OCI-LY7 (cell line): ENCODE results near the gene CBY3. TPM values are rescaled to one million over a fixed set of nuclear protein-coding genes. Genes with fewer than 3 reads are reported as not detected.
"Not testable (repeated sequence)": the region's sequence is repeated elsewhere in the genome, so short reads cannot be mapped to it uniquely, and the experiment has no call there.

Experiments
- BruUV-seq: library from RNA; stranded (reverse); fragments of 400-500 nt; replicated peaks from 2 replicates; lab custom pipeline; 2021; lab: Mats Ljungman, UMichigan
- CTCF ChIA-PET: fragments of 300-600 bp; sonication (Branson Sonifier 250); formaldehyde crosslinking; loops from one replicate; lab custom pipeline; 2022; ENCODE audit warnings: antibody characterized with exemption; ENCODE audit not compliant: unreplicated experiment; lab: Charles Lee
- POLR2A ChIA-PET: fragments of 300-600 bp; sonication (Branson Sonifier 250); formaldehyde crosslinking; loops from one replicate; lab custom pipeline; 2022; ENCODE audit warnings: antibody characterized with exemption; lab: Charles Lee
- DNase-seq: peaks from one replicate; pipeline ENCODE4 v3.0.0-alpha.2; 2015; ENCODE audit warnings: low spot score
- H2AFZ ChIP-seq: fragments of 200-600 bp; sonication (generic), shearing (Covaris generic); 2 replicates; pipeline ENCODE4 v1.6.1; 2014; ENCODE audit warnings: mild to moderate bottlenecking, antibody characterized with exemption, low read length, moderate library complexity
- H3K27ac ChIP-seq: fragments of 200-600 bp; sonication (generic); 2 replicates; pipeline ENCODE4 v1.5.1; 2014; ENCODE audit warnings: mixed run types, low read depth, mild to moderate bottlenecking, moderate library complexity, low read length, inconsistent platforms; ENCODE audit not compliant: poor library complexity, severe bottlenecking
- H3K36me3 ChIP-seq: fragments of 200-600 bp; sonication (generic); 2 replicates; pipeline ENCODE4 v1.6.1; 2014; ENCODE audit warnings: mild to moderate bottlenecking, antibody characterized with exemption, low read length, moderate library complexity, mixed read lengths; ENCODE audit not compliant: insufficient read depth
- H3K4me1 ChIP-seq: fragments of 200-600 bp; sonication (generic); 2 replicates; pipeline ENCODE4 v1.5.1; 2014; ENCODE audit warnings: mild to moderate bottlenecking, low read length; ENCODE audit not compliant: insufficient read depth, poor library complexity, severe bottlenecking
- H3K4me2 ChIP-seq: fragments of 200-600 bp; sonication (generic); 2 replicates; pipeline ENCODE4 v1.6.1; 2014; ENCODE audit warnings: mild to moderate bottlenecking, low read length
- H3K4me3 ChIP-seq: fragments of 200-600 bp; sonication (generic); 2 replicates; pipeline ENCODE4 v1.5.1; 2014; ENCODE audit warnings: mild to moderate bottlenecking, low read depth, low read length; ENCODE audit not compliant: poor library complexity, severe bottlenecking
- H3K79me2 ChIP-seq: fragments of 200-600 bp; sonication (generic); 2 replicates; pipeline ENCODE4 v1.6.1; 2016; ENCODE audit warnings: low read depth, mild to moderate bottlenecking, low read length, moderate library complexity, mixed read lengths; ENCODE audit not compliant: insufficient read depth
- H3K9me2 ChIP-seq: fragments of 200-600 bp; sonication (generic); 2 replicates; pipeline ENCODE4 v1.6.1; 2016; ENCODE audit warnings: mild to moderate bottlenecking, low read length, mixed read lengths; ENCODE audit not compliant: insufficient read depth
- H3K9me3 ChIP-seq: fragments of 200-600 bp; sonication (generic); 2 replicates; pipeline ENCODE4 v1.6.1; 2014; ENCODE audit warnings: mild to moderate bottlenecking, mixed run types, low read length, mixed read lengths
- H4K20me1 ChIP-seq: fragments of 200-600 bp; sonication (generic); 2 replicates; pipeline ENCODE4 v1.6.1; 2014; ENCODE audit warnings: mild to moderate bottlenecking, antibody characterized with exemption, low read length, moderate library complexity, mixed read lengths; ENCODE audit not compliant: insufficient read depth
- CTCF ChIP-seq: fragments of 200-600 bp; sonication (generic); conservative IDR thresholded peaks from 2 replicates; pipeline ENCODE4 v1.5.1; 2014; ENCODE audit warnings: mild to moderate bottlenecking, antibody characterized with exemption, low read length, moderate library complexity, mixed read lengths
- EZH2phosphoT487 ChIP-seq: fragments of 200-600 bp; sonication (generic); IDR thresholded peaks from 2 replicates; pipeline ENCODE4 v1.6.1; 2018; ENCODE audit warnings: low read depth, borderline replicate concordance, mild to moderate bottlenecking, mixed run types, antibody characterized with exemption, low read length, moderate library complexity, mixed read lengths
- intact Hi-C: fragments of 100-400 bp; cut with micrococcal nuclease; formaldehyde crosslinking; loops from one replicate; pipeline ENCODE4 v1.10.0; 2022; ENCODE audit not compliant: unreplicated experiment
- total RNA-seq, 2 experiments: library from RNA; depleted of rRNA in 1 of 2; stranded (reverse); fragments of >200 nt in 1 of 2; shearing (Covaris generic) in 1 of 2; gene quantifications; 2 replicates each; pipeline ENCODE4 v1.2.3, GENCODE V29; 2014 to 2022

CBY3 gene
- total RNA-seq, 2 experiments from 2014 or later: not detected

DNA sequence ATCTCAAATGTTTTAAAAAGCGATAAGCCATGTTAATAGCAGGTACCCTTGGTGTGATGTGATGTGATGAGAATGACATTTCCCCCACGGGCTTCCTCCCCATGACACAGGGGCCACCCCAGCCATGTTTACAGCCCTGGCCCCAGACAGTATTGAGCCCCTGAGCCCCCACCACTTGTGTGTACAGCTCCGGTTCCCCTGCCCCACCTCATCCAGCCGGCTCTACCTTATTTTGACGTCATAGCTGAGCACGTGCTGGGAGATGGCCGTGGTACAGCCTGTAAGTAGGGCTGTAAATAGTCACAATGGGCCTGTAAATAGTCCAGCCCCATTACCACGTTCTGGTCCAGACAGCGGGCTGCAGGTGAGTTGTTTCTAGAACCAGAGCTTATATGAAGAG lies 32.4 kb downstream of the CBY3 start:
- H3K4me3 ChIP-seq: no peak overlapping the region
- H3K4me1 ChIP-seq: no peaks in the 10 kb centered on the region
- no peaks in the 10 kb centered on the region for H4K20me1 ChIP-seq
- DNase-seq: no peak
- H3K36me3 ChIP-seq: no peaks in the 10 kb centered on the region
- ChIA-PET CTCF (no interaction called here), POLR2A (no interaction called here)
- intact Hi-C loops: no loop called here
- no peak overlapping the region for H3K27ac ChIP-seq
- H3K9me2 ChIP-seq: no peaks in the 10 kb centered on the region
- H2AFZ ChIP-seq: no peak overlapping the region
- no peaks in the 10 kb centered on the region for H3K9me3 ChIP-seq
- H3K79me2 ChIP-seq: no peaks in the 10 kb centered on the region
- no peak overlapping the region for H3K4me2 ChIP-seq
- no TSS peak for BruUV-seq
- TF ChIP-seq EZH2phosphoT487 (no peak), CTCF (no peak)

DNA sequence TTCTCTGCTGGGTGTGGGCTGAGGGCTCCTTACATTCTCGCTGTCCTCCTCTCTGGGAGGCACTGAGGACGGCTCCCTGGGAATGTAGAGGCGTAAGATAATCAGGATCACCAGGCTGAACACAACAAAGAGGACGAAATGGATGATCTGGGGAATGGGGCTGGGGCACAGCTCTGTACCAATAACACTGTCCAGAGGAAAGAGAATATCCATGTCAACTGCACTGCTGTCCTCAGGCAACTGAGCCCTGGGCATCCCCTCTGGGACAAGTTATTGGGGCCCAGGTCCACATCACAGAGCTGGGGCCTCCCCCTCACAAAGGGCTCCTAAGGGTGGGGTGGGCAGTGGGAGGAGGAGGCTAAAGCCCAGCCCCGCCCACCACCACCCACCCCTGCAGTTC lies 36.1 kb downstream of the CBY3 start:
- H3K4me1 ChIP-seq, BruUV-seq, H3K36me3 ChIP-seq, intact Hi-C loops, H3K27ac ChIP-seq, H4K20me1 ChIP-seq, H3K9me3 ChIP-seq, DNase-seq, H3K4me2 ChIP-seq, H2AFZ ChIP-seq, H3K79me2 ChIP-seq, H3K9me2 ChIP-seq, CTCF ChIA-PET, H3K4me3 ChIP-seq: not testable (repeated sequence)
- POLR2A ChIA-PET: interaction anchor here (0.5 kb wide), 1 partner anchor 37 kb away, joined by 6 read pairs; no protein-coding TSS in a partner anchor

- H3K4me2 ChIP-seq, H3K4me3 ChIP-seq, H3K27ac ChIP-seq, CTCF ChIA-PET, BruUV-seq, H3K79me2 ChIP-seq, H4K20me1 ChIP-seq, H3K9me3 ChIP-seq, H2AFZ ChIP-seq, H3K36me3 ChIP-seq, DNase-seq, POLR2A ChIA-PET, H3K9me2 ChIP-seq, intact Hi-C loops, H3K4me1 ChIP-seq: not testable (repeated sequence)
These were observed 37.5 kb downstream of the CBY3 start for GRCh38 chr5:179643141-179643920.

DNA sequence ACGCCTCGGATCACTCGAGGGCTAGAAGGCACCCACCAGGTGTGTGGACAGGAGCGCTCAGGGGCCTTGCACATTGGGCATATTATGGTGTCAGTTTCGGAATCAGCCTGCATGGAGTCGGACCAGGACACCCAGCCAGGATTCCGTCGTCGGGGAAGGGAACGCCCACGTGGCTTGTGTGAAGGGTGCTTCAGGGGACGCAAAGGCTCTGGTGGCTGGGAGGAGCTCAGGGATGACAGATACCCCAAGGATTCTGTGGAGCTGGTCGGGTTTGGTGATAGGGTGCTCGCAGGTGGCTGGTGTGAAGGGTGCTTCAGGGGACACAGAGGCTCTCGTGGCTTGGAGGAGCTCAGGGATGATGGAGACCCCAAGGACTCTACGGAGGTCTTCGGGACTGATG lies 38.2 kb downstream of the CBY3 start:
- intact Hi-C loops, H3K79me2 ChIP-seq, BruUV-seq, H3K9me2 ChIP-seq, DNase-seq, H4K20me1 ChIP-seq, H3K36me3 ChIP-seq, H3K4me1 ChIP-seq, H3K27ac ChIP-seq, CTCF ChIA-PET, POLR2A ChIA-PET, H3K4me2 ChIP-seq, H2AFZ ChIP-seq, H3K9me3 ChIP-seq, H3K4me3 ChIP-seq: not testable (repeated sequence)

DNA sequence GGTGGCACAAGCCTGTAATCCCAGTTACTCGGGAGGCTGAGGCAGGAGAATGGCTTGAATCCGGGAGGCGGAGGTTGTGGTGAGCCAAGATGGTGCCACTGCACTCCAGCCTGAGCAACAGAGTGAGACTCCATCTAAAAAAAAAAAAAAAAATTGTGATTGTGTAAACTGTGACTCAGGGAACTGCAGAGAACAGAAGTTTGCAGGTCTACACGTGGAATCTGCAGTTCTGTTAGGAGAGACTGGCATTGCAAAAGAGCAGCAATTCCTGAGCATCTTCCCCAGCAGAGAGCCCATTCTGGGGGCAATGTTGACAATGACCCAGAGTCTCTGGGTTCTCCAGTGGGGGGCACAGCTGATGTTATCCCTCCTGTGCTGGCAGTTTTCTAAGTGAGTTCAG lies 39.1 kb downstream of the CBY3 start:
- H3K4me3 ChIP-seq, H3K4me1 ChIP-seq, H2AFZ ChIP-seq, H3K4me2 ChIP-seq, H4K20me1 ChIP-seq, H3K36me3 ChIP-seq, H3K9me3 ChIP-seq, intact Hi-C loops, H3K27ac ChIP-seq, H3K79me2 ChIP-seq, CTCF ChIA-PET, POLR2A ChIA-PET, BruUV-seq, H3K9me2 ChIP-seq, DNase-seq: not testable (repeated sequence)
